Esophagus squamous epithelium (tissue), 5 donors: ENCODE results near the gene ZC3H18. TPM values are rescaled to one million over a fixed set of nuclear protein-coding genes. Genes with fewer than 3 reads are reported as not detected.

Experiments used
- DNase-seq: peaks from one replicate; lab custom pipeline; 2025; lab: John Stamatoyannopoulos, UW
- H3K27ac ChIP-seq, 4 donors: fragments of 200-600 bp; sonication (generic); one replicate each; pipeline ENCODE4 v1.5.1; 2016 to 2019; ENCODE audit warnings: mild to moderate bottlenecking in 1 of 4
- H3K27me3 ChIP-seq, 4 donors: fragments of 200-600 bp; sonication (generic); 1 replicate in 3 of 4; 2 replicates in 1 of 4; pipeline versions ENCODE4 v1.5.1 to v1.6.0; 2017 to 2021; ENCODE audit warnings: antibody characterized with exemption in 1 of 4
- H3K36me3 ChIP-seq, 3 donors: fragments of 200-600 bp; sonication (generic); one replicate each; pipeline ENCODE4 v1.5.1; 2016 to 2019
- H3K4me1 ChIP-seq, 3 donors: fragments of 200-600 bp; sonication (generic); one replicate each; pipeline ENCODE4 v1.5.1; 2017 to 2019
- H3K4me3 ChIP-seq, 4 donors: fragments of 200-600 bp; sonication (generic); 1 replicate in 3 of 4; 2 replicates in 1 of 4; pipeline ENCODE4 v1.5.1; 2016 to 2019; ENCODE audit warnings: mild to moderate bottlenecking in 2 of 4, moderate library complexity in 1 of 4
- H3K9me3 ChIP-seq, 3 donors: fragments of 200-600 bp; sonication (generic); one replicate each; pipeline ENCODE4 v1.5.1; 2016 to 2019
- CTCF ChIP-seq, 6 experiments: fragments of 450-650 bp in 4 of 6; fragments of 200-600 bp in 2 of 6; sonication (generic) in 2 of 6; IDR thresholded peaks; one replicate each; pipeline ENCODE4 v1.5.1; 2016 to 2019; ENCODE audit warnings: antibody characterized with exemption in 6 of 6, mild to moderate bottlenecking in 4 of 6, moderate library complexity in 4 of 6
- POLR2A ChIP-seq, 4 donors: fragments of 450-650 bp; IDR thresholded peaks; one replicate each; pipeline ENCODE4 v1.6.1; 2017; ENCODE audit warnings: antibody characterized with exemption in 4 of 4, mild to moderate bottlenecking in 4 of 4, moderate library complexity in 3 of 4
- WGBS, 2 donors: methylation state at CpG; one replicate each; pipeline ENCODE4 v1.1.5; 2018; 5-methylcytosine and 5-hydroxymethylcytosine counted together
- intact Hi-C: fragments of 100-400 bp; cut with DNase I; formaldehyde crosslinking; loops from one replicate; pipeline ENCODE4 v1.15.0; 2022
- total RNA-seq, 4 donors: library from RNA; depleted of rRNA; stranded (reverse); fragments of >200 nt; gene quantifications; one replicate each; pipeline ENCODE4 v1.1.0, GENCODE V29; 2016
- donor health status: DM: yes; HTN: yes; CAD: no.

ZC3H18 gene
- total RNA-seq, 4 donors from 2014 or later, result 15.4 to 27.3 (median 17.5) TPM

GRCh38 chr16:88541831-88542616 is 28.2 kb upstream of the ZC3H18 start:
- no peak for DNase-seq
- Histone ChIP-seq H3K27me3 (peaks cover 0 to 68% (median 2%) of the 10 kb centered on the region in 4 donors), H3K4me1 (peaks cover 0 to 4% (median 2%) of the 10 kb centered on the region in 3 donors), H3K4me3 (no peak overlapping the region), H3K27ac (no peak overlapping the region), H3K9me3 (peaks cover 0 to 32% (median 15%) of the 10 kb centered on the region in 3 donors), H3K36me3 (no peaks in the 10 kb centered on the region)
- no peak for TF ChIP-seq POLR2A (IDR thresholded peaks at IDR 0.05)
- no peak for TF ChIP-seq CTCF (IDR thresholded peaks at IDR 0.05)
- 53 to 61% methylated on average over 6 to 7 of the region's 15 CpGs for WGBS, 2 donors
- intact Hi-C loops, result no loop called here

DNA sequence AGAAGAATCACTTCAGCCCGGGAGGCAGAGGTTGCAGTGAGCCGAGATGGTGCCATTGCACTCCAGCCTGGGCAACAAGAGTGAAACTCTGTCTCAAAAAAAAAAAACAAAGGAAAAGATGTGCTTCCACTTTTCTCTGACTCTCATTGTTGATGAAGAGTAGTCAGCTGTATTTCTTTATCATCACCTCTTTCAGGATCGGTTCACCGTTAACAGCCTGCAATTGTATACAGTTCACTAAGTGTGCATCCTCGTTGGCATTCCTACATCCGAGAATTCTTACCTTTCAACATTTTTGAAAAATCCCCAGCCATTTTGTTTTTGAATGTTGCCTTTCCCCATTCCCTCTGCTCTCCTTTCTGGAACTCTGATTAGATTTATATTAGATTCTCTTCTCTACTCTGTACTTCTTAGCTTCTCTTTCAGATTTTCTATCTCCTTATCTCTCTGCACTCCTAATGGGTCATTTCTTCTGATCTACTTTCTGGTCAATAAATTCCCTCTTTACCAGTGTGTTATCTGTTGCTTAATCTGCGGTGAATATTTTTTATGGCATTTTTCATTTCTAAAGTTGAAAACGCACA is 26.9 kb upstream of the ZC3H18 start:
- TF ChIP-seq POLR2A (IDR thresholded peaks at IDR 0.05) (no peak), CTCF (IDR thresholded peaks at IDR 0.05) (no peak)
- Histone ChIP-seq H3K9me3 (peaks cover 0 to 32% (median 15%) of the 10 kb centered on the region in 3 donors), H3K36me3 (no peaks in the 10 kb centered on the region), H3K4me1 (no peaks in the 10 kb centered on the region), H3K27ac (no peak overlapping the region), H3K4me3 (no peak overlapping the region), H3K27me3 (peaks cover 0 to 62% (median 2%) of the 10 kb centered on the region in 4 donors)
- 81% methylated on average over 8 of the region's 8 CpGs for WGBS, 2 donors
- intact Hi-C loops, result no loop called here
- DNase-seq, result no peak

DNA sequence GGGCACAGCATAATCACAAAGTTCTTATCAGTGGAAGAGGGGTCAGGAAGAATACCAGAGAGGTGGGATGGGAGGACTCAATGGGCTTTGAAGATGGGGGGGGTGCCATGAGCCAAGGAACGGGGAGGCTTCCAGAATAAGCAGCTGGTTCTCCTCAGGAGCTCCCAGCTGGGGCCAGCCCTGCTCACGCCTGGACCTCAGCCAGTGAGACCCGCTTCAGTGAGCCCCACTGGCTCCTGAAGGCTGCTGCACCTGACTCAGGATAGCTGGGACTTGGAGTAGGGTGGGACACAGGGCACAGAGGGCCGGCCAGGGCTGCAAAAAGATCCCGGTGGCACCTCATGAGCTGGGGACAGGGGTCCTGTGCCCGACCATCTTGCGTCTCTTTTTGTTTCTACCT is 24.4 kb upstream of the ZC3H18 start:
- peaks cover 0 to 57% (median 0%) of the 10 kb centered on the region in 4 donors for H3K27me3 ChIP-seq
- TF ChIP-seq CTCF (IDR thresholded peaks at IDR 0.05) (no peak), POLR2A (IDR thresholded peaks at IDR 0.05) (no peak)
- H3K4me1 ChIP-seq, result peaks cover 0 to 5% (median 4%) of the 10 kb centered on the region in 3 donors
- H3K9me3 ChIP-seq, result peaks cover 0 to 32% (median 15%) of the 10 kb centered on the region in 3 donors
- H3K27ac ChIP-seq, result no peak overlapping the region
- intact Hi-C loops, result no loop called here
- no peak overlapping the region for H3K4me3 ChIP-seq
- 68 to 83% methylated on average over 6 to 7 of the region's 7 CpGs for WGBS, 2 donors
- no peaks in the 10 kb centered on the region for H3K36me3 ChIP-seq
- DNase-seq, result no peak

GRCh38 chr16:88548131-88548874 is 21.9 kb upstream of the ZC3H18 start:
- DNase-seq, result no peak
- no peak for TF ChIP-seq CTCF (IDR thresholded peaks at IDR 0.05)
- no peak for TF ChIP-seq POLR2A (IDR thresholded peaks at IDR 0.05)
- Histone ChIP-seq H3K27me3 (peaks cover 0 to 51% (median 0%) of the 10 kb centered on the region in 4 donors), H3K4me3 (no peak overlapping the region), H3K9me3 (peaks cover 0 to 16% (median 7%) of the 10 kb centered on the region in 3 donors), H3K4me1 (peaks cover 0 to 5% (median 4%) of the 10 kb centered on the region in 3 donors), H3K36me3 (no peaks in the 10 kb centered on the region), H3K27ac (no peak overlapping the region)
- intact Hi-C loops, result no loop called here
- 62 to 74% methylated on average over 9 to 12 of the region's 15 CpGs for WGBS, 2 donors
